ENCODE results near the gene PARP12.
A peak's percentile ranks its signal among the peaks of the same experiment; 100 is the strongest.

PARP12 gene

GRCh38 chr7:140049339-140050024 lies 13.3 kb downstream of the PARP12 start:
- no peak for ATAC-seq
- Mint-ChIP-seq H3K27me3 (no peaks in the 10 kb centered on the region), H3K9me3 (no peaks in the 10 kb centered on the region), H3K36me3 (peaks cover 54% of the 10 kb centered on the region), H3K4me1 (peaks cover 45% of the 10 kb centered on the region), H3K4me3 (no peak overlapping the region), H3K27ac (no peak overlapping the region)

GRCh38 chr7:140048989-140049338 lies 13.8 kb downstream of the PARP12 start:
- no peak overlapping the region for H3K4me3 Mint-ChIP-seq
- peaks cover 40% of the 10 kb centered on the region for H3K4me1 Mint-ChIP-seq
- H3K27ac Mint-ChIP-seq: no peak overlapping the region
- no peaks in the 10 kb centered on the region for H3K9me3 Mint-ChIP-seq
- no peak for ATAC-seq
- H3K36me3 Mint-ChIP-seq: peaks cover 59% of the 10 kb centered on the region
- no peaks in the 10 kb centered on the region for H3K27me3 Mint-ChIP-seq

DNA sequence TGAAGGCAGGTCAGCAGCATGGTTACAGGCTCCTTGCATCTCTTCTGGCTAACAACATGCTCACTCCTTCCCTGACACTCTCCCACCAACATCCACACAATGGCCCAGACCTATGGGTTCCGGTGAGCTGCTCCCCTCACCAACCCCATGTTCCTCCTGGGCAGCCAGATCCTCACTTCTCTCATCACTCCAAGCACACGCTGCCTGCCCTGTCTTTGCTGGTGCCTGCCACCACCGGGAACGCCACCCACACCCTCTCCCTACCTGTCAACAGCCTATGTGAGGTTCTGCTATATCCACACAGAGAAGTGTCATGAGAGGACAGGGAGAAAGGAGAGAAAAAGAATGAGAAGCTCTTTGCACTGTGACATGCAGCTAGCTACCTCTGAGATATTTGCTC lies 14.6 kb downstream of the PARP12 start:
- Mint-ChIP-seq H3K9me3 (no peaks in the 10 kb centered on the region), H3K27ac (no peak overlapping the region), H3K4me1 (peaks cover 32% of the 10 kb centered on the region), H3K36me3 (peaks cover 59% of the 10 kb centered on the region), H3K4me3 (no peak overlapping the region), H3K27me3 (no peaks in the 10 kb centered on the region)
- no peak for ATAC-seq

DNA sequence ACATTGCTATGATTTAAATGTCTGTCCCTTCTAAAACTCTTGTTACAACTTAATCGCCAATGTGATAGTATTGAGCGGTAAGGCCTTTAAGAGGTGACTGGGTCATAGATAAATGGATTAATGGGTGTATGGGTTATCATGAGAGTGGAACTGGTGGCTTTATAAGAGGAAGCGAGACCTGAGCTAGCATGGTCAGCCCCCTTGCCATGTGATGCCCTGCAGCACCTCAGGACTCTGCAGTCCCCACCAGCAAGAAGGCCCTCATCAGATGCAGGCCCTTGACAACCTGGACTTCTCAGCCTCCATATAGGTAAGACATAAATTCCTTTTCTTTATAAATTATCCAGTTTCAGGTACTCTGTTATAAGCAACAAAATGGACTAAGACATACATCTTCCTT lies 15.6 kb downstream of the PARP12 start:
- Mint-ChIP-seq H3K4me1 (peaks cover 25% of the 10 kb centered on the region), H3K9me3 (no peaks in the 10 kb centered on the region), H3K36me3 (peaks cover 54% of the 10 kb centered on the region), H3K27me3 (no peaks in the 10 kb centered on the region), H3K4me3 (no peak overlapping the region), H3K27ac (no peak overlapping the region)
- ATAC-seq: no peak

GRCh38 chr7:140045697-140046096 lies 17.1 kb downstream of the PARP12 start:
- Mint-ChIP-seq H3K9me3 (no peaks in the 10 kb centered on the region), H3K36me3 (peaks cover 60% of the 10 kb centered on the region), H3K27ac (no peak overlapping the region), H3K4me1 (peaks cover 23% of the 10 kb centered on the region), H3K4me3 (no peak overlapping the region), H3K27me3 (no peaks in the 10 kb centered on the region)
- ATAC-seq: no peak

GRCh38 chr7:140044251-140044650 lies 18.5 kb downstream of the PARP12 start:
- Mint-ChIP-seq H3K4me3 (no peak overlapping the region), H3K27ac (peak overlapping the region; percentile 32), H3K27me3 (no peaks in the 10 kb centered on the region), H3K9me3 (no peaks in the 10 kb centered on the region), H3K4me1 (peaks cover 14% of the 10 kb centered on the region), H3K36me3 (peaks cover 61% of the 10 kb centered on the region)
- ATAC-seq: no peak

GRCh38 chr7:140042386-140042670 lies 20.4 kb downstream of the PARP12 start:
- ATAC-seq: no peak
- Mint-ChIP-seq H3K4me1 (peaks cover 11% of the 10 kb centered on the region), H3K36me3 (peaks cover 72% of the 10 kb centered on the region), H3K4me3 (no peak overlapping the region), H3K27me3 (no peaks in the 10 kb centered on the region), H3K27ac (no peak overlapping the region), H3K9me3 (no peaks in the 10 kb centered on the region)

GRCh38 chr7:140041659-140042385 lies 20.9 kb downstream of the PARP12 start:
- Mint-ChIP-seq H3K36me3 (peaks cover 78% of the 10 kb centered on the region), H3K4me1 (peaks cover 16% of the 10 kb centered on the region), H3K4me3 (no peak overlapping the region), H3K27ac (no peak overlapping the region), H3K27me3 (no peaks in the 10 kb centered on the region), H3K9me3 (no peaks in the 10 kb centered on the region)
- ATAC-seq: no peak

DNA sequence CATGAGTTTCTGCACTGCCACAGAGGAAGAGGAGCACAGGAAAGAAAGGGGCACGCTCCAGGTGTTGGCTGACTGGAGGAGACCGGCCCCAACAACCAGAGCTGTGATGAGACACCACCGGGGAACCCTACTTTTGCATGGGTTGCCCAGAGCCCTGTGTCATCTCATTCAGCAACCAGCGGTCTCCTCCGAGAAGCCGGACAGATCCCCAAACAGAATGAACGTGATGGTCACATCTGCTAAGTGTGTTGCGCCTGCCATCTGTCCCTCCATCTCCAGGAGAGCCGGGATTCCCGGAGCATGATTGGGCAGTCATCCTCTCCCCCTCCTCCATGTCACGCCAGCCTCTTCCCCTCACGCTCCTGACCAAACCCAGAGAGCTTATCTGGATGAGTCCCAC lies 22.9 kb downstream of the PARP12 start:
- Mint-ChIP-seq H3K36me3 (peaks cover 78% of the 10 kb centered on the region), H3K27me3 (no peaks in the 10 kb centered on the region), H3K4me3 (no peak overlapping the region), H3K9me3 (no peaks in the 10 kb centered on the region), H3K27ac (no peak overlapping the region), H3K4me1 (peaks cover 27% of the 10 kb centered on the region)
- ATAC-seq: no peak

- no peaks in the 10 kb centered on the region for H3K9me3 Mint-ChIP-seq
- H3K27me3 Mint-ChIP-seq: no peaks in the 10 kb centered on the region
- H3K36me3 Mint-ChIP-seq: peaks cover 71% of the 10 kb centered on the region
- H3K27ac Mint-ChIP-seq: no peak overlapping the region
- no peak for ATAC-seq
- H3K4me1 Mint-ChIP-seq: peaks cover 27% of the 10 kb centered on the region
- no peak overlapping the region for H3K4me3 Mint-ChIP-seq
Observed at GRCh38 chr7:140039066-140039465, 23.7 kb downstream of the PARP12 start.

GRCh38 chr7:140036224-140036962 lies 26.4 kb downstream of the PARP12 start:
- H3K27ac Mint-ChIP-seq: peak overlapping the region; percentile 60
- no peak overlapping the region for H3K4me3 Mint-ChIP-seq
- H3K36me3 Mint-ChIP-seq: peaks cover 77% of the 10 kb centered on the region

DNA sequence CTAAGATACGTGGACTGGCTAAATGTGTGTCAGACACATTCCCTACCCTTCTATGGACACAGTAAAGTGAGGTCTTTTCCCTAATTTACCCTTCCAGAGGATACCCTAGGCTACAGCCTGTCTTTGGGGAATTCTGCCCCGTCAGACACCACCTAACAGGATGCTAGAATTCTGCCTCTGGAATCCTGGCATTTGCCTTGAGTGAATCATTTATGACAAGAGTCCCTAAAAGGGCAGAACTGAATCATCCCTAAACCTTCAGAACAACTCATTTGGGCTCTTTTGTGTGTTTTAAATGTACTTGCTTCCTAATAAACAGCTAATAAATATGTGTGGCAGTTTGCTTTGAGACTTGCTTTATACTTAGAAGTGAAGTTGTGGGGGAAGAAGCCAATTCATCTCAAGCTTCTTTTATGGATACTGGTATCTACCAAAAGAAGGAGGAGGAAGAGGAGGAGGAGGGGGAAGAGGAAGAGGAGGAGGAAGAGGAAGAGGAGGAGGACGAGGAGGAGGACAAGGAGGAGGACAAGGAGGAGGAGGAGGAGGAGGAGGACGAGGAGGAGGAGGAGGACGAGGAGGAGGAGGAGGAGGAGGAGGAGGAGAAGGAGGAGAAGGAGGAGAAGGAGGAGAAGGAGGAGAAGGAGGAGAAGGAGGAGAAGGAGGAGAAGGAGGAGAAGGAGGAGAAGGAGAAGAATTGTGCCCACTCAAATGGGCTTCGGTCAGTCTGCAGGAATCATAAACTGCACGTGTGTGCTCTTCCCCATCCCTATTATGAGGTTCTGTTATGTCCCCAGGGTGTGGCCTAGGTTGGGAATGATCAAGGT lies 27.1 kb downstream of the PARP12 start:
- ATAC-seq: no peak
- H3K27ac Mint-ChIP-seq: peak overlapping the region; percentile 60

More at GRCh38 chr7:140036224-140036962, 26.4 kb downstream of the PARP12 start:
- Mint-ChIP-seq H3K9me3 (no peaks in the 10 kb centered on the region), H3K4me1 (peaks cover 40% of the 10 kb centered on the region), H3K27me3 (no peaks in the 10 kb centered on the region)
- ATAC-seq: peak; percentile 98

GRCh38 chr7:140034421-140034820 lies 28.3 kb downstream of the PARP12 start:
- Mint-ChIP-seq H3K9me3 (no peaks in the 10 kb centered on the region), H3K4me1 (peaks cover 40% of the 10 kb centered on the region), H3K4me3 (no peak overlapping the region), H3K27me3 (no peaks in the 10 kb centered on the region), H3K36me3 (peaks cover 77% of the 10 kb centered on the region), H3K27ac (no peak overlapping the region)
- no peak for ATAC-seq

More for the DNA sequence above, 27.1 kb downstream of the PARP12 start:
- no peaks in the 10 kb centered on the region for H3K9me3 Mint-ChIP-seq
- no peaks in the 10 kb centered on the region for H3K27me3 Mint-ChIP-seq
- no peak overlapping the region for H3K4me3 Mint-ChIP-seq
- peaks cover 76% of the 10 kb centered on the region for H3K36me3 Mint-ChIP-seq
- H3K4me1 Mint-ChIP-seq: peaks cover 40% of the 10 kb centered on the region

DNA sequence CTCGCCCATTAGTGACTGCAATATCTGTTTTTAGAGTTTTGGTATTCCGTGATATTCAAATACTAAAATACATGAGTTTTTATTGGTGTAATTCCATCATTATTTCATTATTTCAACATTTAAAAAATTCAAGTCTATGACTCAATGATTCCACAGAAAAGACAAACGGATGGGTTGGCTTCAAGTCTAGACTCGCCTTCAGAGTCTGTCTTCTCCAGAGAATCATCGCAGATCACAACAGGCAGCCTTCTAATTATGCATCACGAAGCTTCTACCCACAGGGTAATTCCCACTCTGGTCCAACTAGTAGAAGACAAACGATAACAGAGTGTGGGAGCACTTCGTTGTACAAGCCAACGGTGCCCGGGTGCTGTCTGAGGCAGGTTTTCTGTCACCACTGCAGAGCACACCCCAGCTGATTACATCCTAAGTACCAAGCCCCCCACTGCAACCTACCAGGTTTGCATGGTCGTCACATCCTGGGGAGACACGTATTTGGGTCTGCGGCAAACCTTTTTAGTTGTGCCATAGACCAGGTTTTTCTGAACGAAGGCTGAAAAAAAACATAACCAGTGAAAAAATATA lies 28.9 kb downstream of the PARP12 start:
- H3K4me3 Mint-ChIP-seq: no peak overlapping the region
- H3K27ac Mint-ChIP-seq: peak overlapping the region; percentile 51
- no peaks in the 10 kb centered on the region for H3K27me3 Mint-ChIP-seq
- ATAC-seq: no peak
- H3K36me3 Mint-ChIP-seq: peaks cover 75% of the 10 kb centered on the region
- peaks cover 40% of the 10 kb centered on the region for H3K4me1 Mint-ChIP-seq
- H3K9me3 Mint-ChIP-seq: no peaks in the 10 kb centered on the region

- H3K9me3 Mint-ChIP-seq: no peaks in the 10 kb centered on the region
- H3K4me1 Mint-ChIP-seq: peaks cover 40% of the 10 kb centered on the region
- no peak overlapping the region for H3K4me3 Mint-ChIP-seq
- no peak for ATAC-seq
- no peaks in the 10 kb centered on the region for H3K27me3 Mint-ChIP-seq
- peak overlapping the region; percentile 51 for H3K27ac Mint-ChIP-seq
- H3K36me3 Mint-ChIP-seq: peaks cover 75% of the 10 kb centered on the region
Observed at GRCh38 chr7:140033036-140033435, 29.7 kb downstream of the PARP12 start.
